ENCODE results near the gene CCDC15.

Gene CCDC15

GRCh38 chr11:124953753-124954589 is at the start of gene CCDC15:
CCDC15 (plus strand) TSS chr11:124954202; CDS start chr11:124954733, 531 bp downstream.
- DNase-seq (ENCODE audit: low spot score), result peak; percentile 95

- no peak for DNase-seq (ENCODE audit: low spot score)
These were observed 38.2 kb upstream of the CCDC15 start for GRCh38 chr11:124915541-124916369.

- no peak for DNase-seq (ENCODE audit: low spot score)
These were observed 37.7 kb upstream of the CCDC15 start for GRCh38 chr11:124916370-124916710.

- no peak for DNase-seq (ENCODE audit: low spot score)
These were observed 36.8 kb upstream of the CCDC15 start for GRCh38 chr11:124917115-124917637.

GRCh38 chr11:124918950-124919349 is 35.1 kb upstream of the CCDC15 start, which contains the start of gene HEPN1:
HEPN1 (plus strand) TSS chr11:124919250.
- DNase-seq (ENCODE audit: low spot score), result no peak

GRCh38 chr11:124919898-124920297 is 34.1 kb upstream of the CCDC15 start:
- no peak for DNase-seq (ENCODE audit: low spot score)

- DNase-seq (ENCODE audit: low spot score), result no peak
These were observed 33.6 kb upstream of the CCDC15 start for GRCh38 chr11:124920356-124920755.

GRCh38 chr11:124920870-124921609 is 33.0 kb upstream of the CCDC15 start:
- DNase-seq (ENCODE audit: low spot score), result peak; percentile 9

- no peak for DNase-seq (ENCODE audit: low spot score)
These were observed 31.2 kb upstream of the CCDC15 start for GRCh38 chr11:124922831-124923230.

- DNase-seq (ENCODE audit: low spot score), result no peak
These were observed 30.7 kb upstream of the CCDC15 start for GRCh38 chr11:124923296-124923695.

GRCh38 chr11:124928942-124929665 is 24.9 kb upstream of the CCDC15 start:
- DNase-seq (ENCODE audit: low spot score), result no peak

- no peak for DNase-seq (ENCODE audit: low spot score)
These were observed 23.2 kb upstream of the CCDC15 start for GRCh38 chr11:124930799-124931198.

- no peak for DNase-seq (ENCODE audit: low spot score)
These were observed 19.0 kb upstream of the CCDC15 start for GRCh38 chr11:124934862-124935547.

GRCh38 chr11:124935548-124936514 is 18.2 kb upstream of the CCDC15 start, which contains the start of gene HEPACAM:
HEPACAM (minus strand) TSS chr11:124936047; CDS start chr11:124936006, 41 bp downstream.
- no peak for DNase-seq (ENCODE audit: low spot score)

- DNase-seq (ENCODE audit: low spot score), result no peak
These were observed 16.6 kb upstream of the CCDC15 start for GRCh38 chr11:124937336-124937935.

GRCh38 chr11:124938206-124938765 is 15.7 kb upstream of the CCDC15 start:
- no peak for DNase-seq (ENCODE audit: low spot score)

GRCh38 chr11:124938970-124939369 is 15.0 kb upstream of the CCDC15 start:
- DNase-seq (ENCODE audit: low spot score), result no peak

- no peak for DNase-seq (ENCODE audit: low spot score)
These were observed 12.3 kb upstream of the CCDC15 start for GRCh38 chr11:124941703-124942102.

All from hematopoietic multipotent progenitor cell treated with erythropoietin and hydrocortisone succinate and interleukin-3 and kit ligand, for 15 days (in vitro differentiated cells).